Adipocyte (in vitro differentiated cells): ENCODE measurements around the gene ANTXR2.
A peak's percentile ranks its signal among the peaks of the same experiment; 100 is the strongest.

Experiments used
- DNase-seq: peaks from one replicate; pipeline ENCODE4 v3.0.0-alpha.2; 2015; ENCODE audit warnings: low read depth
- H3K27me3 ChIP-seq: replicated peaks from 2 replicates; pipeline ENCODE4 v1.7.0; 2013; ENCODE audit warnings: mild to moderate bottlenecking, low read length, moderate library complexity; ENCODE audit not compliant: control insufficient read depth, insufficient read depth
- H3K36me3 ChIP-seq: 2 replicates; pipeline ENCODE4 v1.7.0; 2013; ENCODE audit warnings: low read length, mild to moderate bottlenecking, moderate library complexity; ENCODE audit not compliant: control insufficient read depth, insufficient read depth, severe bottlenecking
- H3K4me1 ChIP-seq: 2 replicates; pipeline ENCODE4 v1.7.0; 2013; ENCODE audit warnings: mild to moderate bottlenecking, low read length, moderate library complexity; ENCODE audit not compliant: control insufficient read depth, insufficient read depth
- H3K4me3 ChIP-seq: 2 replicates; pipeline ENCODE4 v1.7.0; 2013; ENCODE audit warnings: mild to moderate bottlenecking, low read length, moderate library complexity
- H3K9ac ChIP-seq: 2 replicates; pipeline ENCODE4 v1.7.0; 2013; ENCODE audit warnings: mild to moderate bottlenecking, low read length, moderate library complexity
- H3K9me3 ChIP-seq: 2 replicates; pipeline ENCODE4 v1.7.0; 2013; ENCODE audit warnings: mild to moderate bottlenecking, low read length, moderate library complexity; ENCODE audit not compliant: control insufficient read depth

The ANTXR2 gene

DNA sequence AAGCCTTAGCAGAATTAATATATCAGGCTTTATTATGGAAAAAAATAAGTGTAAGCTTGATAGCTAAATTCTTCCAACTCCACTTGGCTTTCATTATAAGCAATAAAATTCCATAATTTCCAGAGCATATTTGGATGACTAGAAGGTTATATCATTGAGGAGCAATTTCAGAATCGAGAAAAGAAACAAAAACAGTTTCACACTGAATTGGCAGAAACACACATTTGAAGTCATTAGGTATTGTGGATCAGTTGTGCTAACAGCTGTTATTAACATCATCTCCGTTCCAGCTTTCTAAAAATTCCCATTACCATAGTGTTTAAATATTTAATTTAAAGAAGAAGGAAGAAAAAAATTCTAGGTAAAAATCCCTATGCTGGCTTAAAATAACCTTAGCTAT lies 92.6 kb downstream of the ANTXR2 start:
- Histone ChIP-seq H3K27me3 (no peaks in the 10 kb centered on the region), H3K4me1 (peaks cover 29% of the 10 kb centered on the region), H3K4me3 (no peak overlapping the region), H3K9me3 (no peaks in the 10 kb centered on the region), H3K9ac (no peak overlapping the region), H3K36me3 (peaks cover 75% of the 10 kb centered on the region)
- no peak for DNase-seq

DNA sequence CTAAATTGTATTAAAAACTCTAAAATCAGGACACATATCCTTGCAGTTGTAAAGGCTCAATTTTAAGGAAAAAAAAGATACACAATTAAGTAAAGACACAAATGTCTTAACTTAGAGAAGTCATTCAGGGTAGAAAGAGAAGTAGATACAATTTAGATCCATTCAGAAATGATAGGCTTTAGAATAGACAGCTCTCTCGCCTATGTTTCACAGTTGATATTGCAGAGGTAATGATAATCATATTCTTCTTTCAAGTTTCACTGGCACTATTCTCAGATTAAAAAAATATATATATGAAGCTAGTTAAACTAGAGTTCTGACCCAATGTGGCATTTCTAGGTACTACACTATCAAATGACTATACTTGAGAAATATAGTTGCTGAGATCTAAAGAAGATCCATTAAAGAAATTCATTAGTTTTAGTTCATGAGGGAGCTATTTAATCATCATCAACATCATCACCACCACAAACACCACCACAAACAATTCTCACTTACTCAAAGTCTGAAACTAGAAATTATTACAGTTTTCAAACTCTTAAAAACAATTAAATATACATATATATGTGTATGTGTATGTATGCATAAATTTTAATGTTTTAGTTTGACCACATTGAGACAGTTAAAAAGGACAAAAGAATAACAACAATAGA lies 93.1 kb downstream of the ANTXR2 start:
- peaks cover 29% of the 10 kb centered on the region for H3K4me1 ChIP-seq
- H3K9me3 ChIP-seq, result no peaks in the 10 kb centered on the region
- H3K4me3 ChIP-seq, result no peak overlapping the region
- peaks cover 81% of the 10 kb centered on the region for H3K36me3 ChIP-seq
- H3K9ac ChIP-seq, result no peak overlapping the region
- DNase-seq, result no peak
- H3K27me3 ChIP-seq, result no peaks in the 10 kb centered on the region

DNA sequence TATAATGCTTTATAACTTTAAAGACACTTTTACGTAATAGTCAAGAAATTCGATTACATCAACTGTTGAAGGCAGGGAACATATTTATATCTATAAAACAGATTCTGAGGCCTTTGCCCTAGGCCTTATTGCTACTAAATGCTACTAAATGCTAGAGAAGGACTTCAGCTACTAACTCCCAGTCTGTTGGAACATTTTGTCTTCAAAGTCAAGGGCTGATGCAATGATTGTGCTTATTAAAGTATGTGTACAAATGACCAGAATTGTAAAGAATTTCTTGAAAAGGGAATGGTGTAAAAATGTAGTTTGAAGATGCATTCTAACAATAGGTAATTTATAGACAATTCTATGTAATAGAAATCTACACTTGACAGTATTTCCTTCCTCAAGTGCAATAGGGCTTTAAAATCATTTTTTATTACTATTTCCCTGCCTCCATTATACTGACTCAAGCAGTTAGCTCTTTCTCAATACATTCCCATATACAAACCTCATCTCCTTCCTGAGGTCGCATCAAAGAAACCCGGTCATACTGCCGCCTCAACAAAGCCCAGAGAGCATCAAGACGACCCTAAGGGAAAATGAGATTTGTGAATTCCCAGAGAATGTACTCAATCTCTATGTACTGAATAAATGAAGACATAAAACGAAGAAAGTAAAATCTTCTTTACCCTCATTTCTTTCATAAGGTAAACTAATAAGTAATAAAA lies 95.7 kb downstream of the ANTXR2 start:
- H3K27me3 ChIP-seq, result no peaks in the 10 kb centered on the region
- peak overlapping the region; percentile 53 for H3K9ac ChIP-seq
- peaks cover 20% of the 10 kb centered on the region for H3K4me1 ChIP-seq
- H3K36me3 ChIP-seq, result peaks cover 68% of the 10 kb centered on the region
- no peak overlapping the region for H3K4me3 ChIP-seq
- H3K9me3 ChIP-seq, result no peaks in the 10 kb centered on the region
- peak; percentile 62 for DNase-seq

- no peak for DNase-seq
- no peak overlapping the region for H3K9ac ChIP-seq
- H3K36me3 ChIP-seq, result peaks cover 43% of the 10 kb centered on the region
- no peaks in the 10 kb centered on the region for H3K4me1 ChIP-seq
- no peak overlapping the region for H3K4me3 ChIP-seq
- no peaks in the 10 kb centered on the region for H3K9me3 ChIP-seq
- H3K27me3 ChIP-seq, result no peaks in the 10 kb centered on the region
These were observed 108.4 kb downstream of the ANTXR2 start for GRCh38 chr4:79964400-79965211.

GRCh38 chr4:79964020-79964399 lies 109.0 kb downstream of the ANTXR2 start:
- H3K4me3 ChIP-seq, result no peak overlapping the region
- no peaks in the 10 kb centered on the region for H3K27me3 ChIP-seq
- DNase-seq, result no peak
- no peaks in the 10 kb centered on the region for H3K4me1 ChIP-seq
- H3K9me3 ChIP-seq, result no peaks in the 10 kb centered on the region
- no peak overlapping the region for H3K9ac ChIP-seq
- peaks cover 44% of the 10 kb centered on the region for H3K36me3 ChIP-seq

- DNase-seq, result no peak
These were observed 113.4 kb downstream of the ANTXR2 start for GRCh38 chr4:79959652-79960051.

GRCh38 chr4:79958466-79959264 lies 114.4 kb downstream of the ANTXR2 start:
- Histone ChIP-seq H3K9ac (no peak overlapping the region), H3K4me3 (no peak overlapping the region), H3K36me3 (peaks cover 29% of the 10 kb centered on the region), H3K27me3 (no peaks in the 10 kb centered on the region), H3K4me1 (no peaks in the 10 kb centered on the region), H3K9me3 (no peaks in the 10 kb centered on the region)
- DNase-seq, result no peak

More at GRCh38 chr4:79959652-79960051, 113.4 kb downstream of the ANTXR2 start:
- no peak overlapping the region for H3K9ac ChIP-seq
- no peak overlapping the region for H3K4me3 ChIP-seq
- H3K4me1 ChIP-seq, result no peaks in the 10 kb centered on the region
- no peaks in the 10 kb centered on the region for H3K27me3 ChIP-seq
- H3K36me3 ChIP-seq, result peaks cover 39% of the 10 kb centered on the region
- H3K9me3 ChIP-seq, result no peaks in the 10 kb centered on the region

GRCh38 chr4:79949178-79949577 lies 123.9 kb downstream of the ANTXR2 start:
- H3K9ac ChIP-seq, result no peak overlapping the region
- no peaks in the 10 kb centered on the region for H3K9me3 ChIP-seq
- no peak for DNase-seq
- H3K36me3 ChIP-seq, result no peaks in the 10 kb centered on the region
- no peaks in the 10 kb centered on the region for H3K27me3 ChIP-seq
- H3K4me1 ChIP-seq, result peaks cover 15% of the 10 kb centered on the region
- H3K4me3 ChIP-seq, result no peak overlapping the region

DNA sequence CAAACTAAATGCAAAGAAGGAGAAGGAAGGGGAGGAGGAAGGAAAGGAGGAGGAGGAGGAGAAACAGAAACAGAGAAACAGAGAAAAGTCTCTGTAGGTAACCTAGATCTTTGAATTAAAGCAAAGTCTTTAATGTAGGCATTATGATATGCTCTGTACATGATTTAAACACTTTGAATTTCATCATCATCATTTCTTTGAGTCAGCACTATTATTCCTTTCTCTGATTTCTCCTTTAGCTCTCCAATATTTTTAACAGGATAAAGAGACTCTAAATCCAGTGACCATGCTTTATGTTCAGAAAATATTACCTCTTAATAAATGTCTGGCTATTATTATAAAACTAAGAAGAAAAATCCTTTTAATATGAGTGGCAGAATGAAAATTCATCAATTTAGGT lies 124.3 kb downstream of the ANTXR2 start:
- Histone ChIP-seq H3K4me1 (peaks cover 15% of the 10 kb centered on the region), H3K9me3 (no peaks in the 10 kb centered on the region), H3K27me3 (no peaks in the 10 kb centered on the region), H3K4me3 (no peak overlapping the region), H3K36me3 (no peaks in the 10 kb centered on the region), H3K9ac (no peak overlapping the region)
- DNase-seq, result no peak

DNA sequence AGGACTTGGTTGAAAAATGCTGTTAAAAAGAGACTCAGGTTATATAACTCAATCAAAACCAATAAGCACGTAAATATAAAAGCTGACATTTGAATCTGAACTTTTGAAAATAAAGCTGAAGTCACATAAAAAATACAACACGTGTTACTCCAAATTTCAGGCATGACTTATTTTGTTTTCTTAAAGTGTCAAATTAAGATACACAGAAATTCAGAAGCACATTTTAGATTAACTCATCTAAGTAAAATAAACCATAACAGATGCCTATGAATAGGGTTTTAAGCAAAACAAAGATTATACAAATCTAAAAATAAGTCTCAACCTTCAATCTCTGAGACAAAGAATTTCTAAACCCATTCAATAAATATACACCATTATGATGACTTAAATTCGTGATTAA lies 124.8 kb downstream of the ANTXR2 start:
- no peak for DNase-seq
- Histone ChIP-seq H3K27me3 (no peaks in the 10 kb centered on the region), H3K4me1 (peaks cover 15% of the 10 kb centered on the region), H3K36me3 (no peaks in the 10 kb centered on the region), H3K9ac (no peak overlapping the region), H3K4me3 (no peak overlapping the region), H3K9me3 (no peaks in the 10 kb centered on the region)

DNA sequence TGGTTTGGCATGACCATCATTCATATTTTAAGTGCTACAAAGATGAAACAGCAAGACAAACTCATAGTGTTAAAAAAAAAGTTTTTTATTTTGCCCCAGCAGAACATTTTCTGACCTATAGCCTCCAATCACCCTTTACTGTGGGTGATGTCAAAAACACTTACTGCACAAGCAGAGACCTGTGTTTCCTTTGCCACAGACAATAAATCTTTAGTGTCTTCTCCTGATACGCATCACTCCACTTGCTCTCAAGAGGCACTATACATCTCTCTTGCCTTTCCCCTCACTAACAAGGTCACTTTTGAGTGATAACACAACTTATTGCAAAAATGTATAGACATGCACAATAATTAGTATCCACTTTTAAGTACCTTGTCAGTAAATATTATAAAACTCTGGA lies 125.6 kb downstream of the ANTXR2 start:
- Histone ChIP-seq H3K9me3 (no peaks in the 10 kb centered on the region), H3K4me1 (peaks cover 15% of the 10 kb centered on the region), H3K4me3 (no peak overlapping the region), H3K9ac (no peak overlapping the region), H3K36me3 (no peaks in the 10 kb centered on the region), H3K27me3 (no peaks in the 10 kb centered on the region)
- no peak for DNase-seq
